GM19397 (cell line): ENCODE data around the gene PLK5.
"Not testable (repeated sequence)": the region's sequence is repeated elsewhere in the genome, so short reads cannot be mapped to it uniquely, and the experiment has no call there.

Experiments used
- ATAC-seq: cut with Tn5 transposase; IDR thresholded peaks from one replicate; pipeline ENCODE4 v1.9.1; 2021; ENCODE audit warnings: mild to moderate bottlenecking, moderate library complexity; ENCODE audit not compliant: unreplicated experiment

Gene PLK5

DNA sequence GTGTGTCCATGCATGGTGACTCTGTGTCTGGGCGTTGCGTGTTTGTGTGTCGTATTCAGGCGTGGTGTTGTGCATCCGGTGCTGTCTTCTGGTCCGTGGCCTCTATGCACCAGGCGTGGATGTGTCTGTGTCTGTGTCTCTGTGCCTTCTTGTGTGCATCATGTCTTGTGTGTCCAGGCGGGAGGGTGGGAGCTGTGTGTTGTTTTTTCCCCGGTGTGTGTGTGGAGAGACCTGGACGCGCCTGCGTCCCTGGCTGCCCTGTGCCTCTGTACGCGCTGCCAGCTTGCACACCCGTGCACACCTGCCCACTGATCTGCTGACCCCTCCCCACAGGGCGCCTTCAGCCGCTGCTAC lies 1.1 kb downstream of the PLK5 start:
- ATAC-seq: no peak

GRCh38 chr19:1525343-1525742 lies 1.5 kb downstream of the PLK5 start:
- no peak for ATAC-seq

DNA sequence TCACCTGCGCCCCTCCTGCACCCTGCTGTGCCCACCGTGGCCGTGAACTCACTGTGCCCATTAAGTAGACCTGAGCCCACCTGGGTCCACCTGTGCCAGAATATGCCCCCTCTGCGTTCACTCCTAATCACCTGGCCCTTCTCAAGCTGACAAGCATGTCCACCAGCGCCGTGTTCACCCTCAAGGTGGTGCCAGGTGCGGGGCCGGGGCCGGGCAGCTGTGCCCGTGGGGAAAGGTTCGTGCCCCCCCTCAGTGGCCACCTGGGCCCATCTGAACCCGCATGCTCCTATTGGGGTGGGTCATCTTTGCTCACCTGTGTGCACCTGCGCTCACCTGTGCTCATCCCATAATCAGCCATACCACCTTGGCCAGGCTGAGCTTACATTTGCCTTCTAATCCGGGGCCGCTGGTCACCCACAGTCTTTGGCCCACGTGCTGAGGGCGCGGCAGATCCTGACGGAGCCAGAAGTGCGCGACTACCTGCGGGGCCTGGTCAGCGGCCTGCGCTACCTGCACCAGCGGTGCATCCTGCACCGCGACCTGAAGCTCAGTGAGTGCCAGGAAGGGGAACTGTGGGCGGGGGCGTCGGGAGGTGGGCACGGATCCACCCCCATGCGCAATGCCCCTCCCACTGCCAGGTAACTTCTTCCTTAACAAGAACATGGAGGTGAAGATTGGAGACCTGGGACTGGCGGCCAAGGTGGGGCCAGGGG lies 2.3 kb downstream of the PLK5 start:
- ATAC-seq: no peak

DNA sequence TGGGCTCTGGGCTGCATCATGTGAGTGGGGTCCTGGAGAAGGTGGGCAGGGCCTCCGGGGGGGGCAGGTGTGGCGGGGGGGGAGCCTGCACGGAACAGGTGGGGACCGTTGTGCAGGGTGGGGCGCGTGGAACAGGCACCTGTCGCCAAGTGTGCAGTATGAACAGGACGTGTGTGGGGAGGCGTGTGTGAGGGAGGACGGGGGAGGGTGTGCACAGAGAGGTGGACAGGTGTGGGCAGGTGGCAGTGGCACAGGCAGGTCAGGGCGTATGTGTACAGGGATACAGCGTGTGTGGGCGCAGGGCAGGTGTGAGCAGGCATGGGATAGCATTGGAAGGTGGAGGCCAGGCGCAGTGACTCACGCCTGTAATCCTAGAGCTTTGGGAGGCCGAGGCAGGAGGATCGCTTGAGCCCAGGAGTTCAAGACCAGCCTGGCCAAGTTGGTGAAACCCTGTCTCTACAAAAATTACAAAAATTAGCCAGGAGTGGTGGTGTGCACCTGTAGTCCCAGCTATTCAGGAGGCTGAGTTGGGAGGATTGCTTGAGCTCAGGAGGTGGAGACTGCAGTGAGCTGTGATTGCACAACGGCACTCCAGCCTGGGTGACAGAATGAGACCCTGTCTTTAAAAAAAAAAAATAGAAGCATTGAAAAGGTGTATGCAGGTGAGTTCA lies 3.2 kb downstream of the PLK5 start:
- no peak for ATAC-seq

- no peak for ATAC-seq
Observed at GRCh38 chr19:1527650-1528309, 3.9 kb downstream of the PLK5 start.

GRCh38 chr19:1528596-1529429 lies 4.9 kb downstream of the PLK5 start:
- ATAC-seq: no peak

DNA sequence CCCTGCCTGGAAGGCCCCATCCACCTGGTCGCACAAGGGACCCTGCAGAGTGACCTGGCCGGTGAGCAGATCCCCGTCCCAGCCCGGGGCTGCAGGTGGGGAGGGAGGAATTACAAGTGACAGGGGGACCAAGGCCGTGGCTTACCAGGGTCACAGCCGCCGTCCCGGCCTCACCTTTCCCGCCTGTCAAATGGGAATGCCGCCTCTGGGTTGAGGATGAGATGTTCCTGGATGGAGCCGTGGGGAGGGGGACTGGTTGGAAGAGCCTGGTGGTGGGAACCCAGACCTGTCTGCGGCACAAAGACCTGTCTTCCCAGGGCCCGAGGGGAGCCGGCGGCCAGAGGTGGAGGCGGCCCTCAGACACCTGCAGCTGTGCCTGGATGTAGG lies 5.5 kb downstream of the PLK5 start:
- ATAC-seq: no peak

DNA sequence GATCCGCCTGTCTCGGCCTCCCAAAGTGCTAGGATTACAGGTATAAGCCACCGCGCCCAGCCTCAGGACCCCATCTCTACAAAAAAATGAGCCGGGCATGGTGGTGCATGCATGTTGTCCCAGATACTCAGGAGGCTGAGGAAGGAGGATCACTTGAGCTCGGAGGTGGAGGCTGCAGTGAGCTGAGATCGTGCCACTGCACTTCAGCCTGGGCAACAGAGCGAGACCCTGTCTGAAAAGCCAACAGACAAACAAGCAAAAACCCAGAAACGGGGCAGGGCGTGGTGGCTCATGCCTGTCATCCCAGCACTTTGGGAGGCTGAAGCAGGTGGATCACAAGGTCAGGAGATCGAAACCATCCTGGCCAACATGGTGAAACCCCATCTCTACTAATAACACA lies 7.0 kb downstream of the PLK5 start:
- not testable (repeated sequence) for ATAC-seq

DNA sequence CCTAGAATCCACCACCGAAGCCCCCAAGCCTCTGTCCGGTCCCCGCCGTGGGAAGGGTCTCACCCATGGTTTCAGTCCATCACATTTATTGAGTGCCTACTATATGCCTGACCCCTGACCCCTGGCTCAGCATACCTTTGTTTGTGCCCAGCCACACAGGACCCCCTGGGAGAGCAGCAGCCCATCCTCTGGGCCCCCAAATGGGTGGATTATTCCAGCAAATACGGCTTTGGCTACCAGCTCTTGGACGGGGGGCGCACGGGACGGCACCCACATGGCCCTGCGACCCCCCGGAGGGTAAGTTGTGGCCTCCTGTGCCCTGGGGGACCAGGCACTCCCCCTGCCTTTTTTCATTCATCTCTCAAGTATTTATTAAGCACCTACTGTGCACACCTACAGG lies 7.7 kb downstream of the PLK5 start:
- ATAC-seq: no peak

GRCh38 chr19:1532003-1532402 lies 8.1 kb downstream of the PLK5 start:
- ATAC-seq: no peak

- ATAC-seq: no peak
Observed at GRCh38 chr19:1533510-1534150, 9.8 kb downstream of the PLK5 start.

- no peak for ATAC-seq
Observed at GRCh38 chr19:1534972-1535371, 11.1 kb downstream of the PLK5 start.

- not testable (repeated sequence) for ATAC-seq
Observed at GRCh38 chr19:1535699-1536098, 11.8 kb downstream of the PLK5 start.

DNA sequence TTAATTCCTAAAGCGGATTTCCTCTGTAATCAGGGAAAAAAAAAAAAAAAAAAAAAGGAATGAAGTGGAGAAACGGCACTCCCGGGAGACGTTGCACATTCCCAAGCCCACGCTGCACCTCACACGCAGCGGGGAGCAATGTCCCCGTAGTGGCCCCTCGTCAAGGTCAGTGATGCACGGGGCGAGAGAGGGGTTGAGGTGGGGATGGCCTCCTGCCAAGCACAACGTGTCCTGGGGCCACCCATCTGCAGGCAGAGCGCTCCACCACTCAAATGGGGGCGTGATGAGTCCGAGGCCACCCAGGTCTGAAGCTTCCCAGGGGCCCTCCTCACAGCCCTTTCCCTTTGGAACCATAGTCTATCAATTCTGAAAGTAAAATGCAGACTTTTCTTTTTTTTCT lies 15.1 kb downstream of the PLK5 start:
- ATAC-seq: no peak

DNA sequence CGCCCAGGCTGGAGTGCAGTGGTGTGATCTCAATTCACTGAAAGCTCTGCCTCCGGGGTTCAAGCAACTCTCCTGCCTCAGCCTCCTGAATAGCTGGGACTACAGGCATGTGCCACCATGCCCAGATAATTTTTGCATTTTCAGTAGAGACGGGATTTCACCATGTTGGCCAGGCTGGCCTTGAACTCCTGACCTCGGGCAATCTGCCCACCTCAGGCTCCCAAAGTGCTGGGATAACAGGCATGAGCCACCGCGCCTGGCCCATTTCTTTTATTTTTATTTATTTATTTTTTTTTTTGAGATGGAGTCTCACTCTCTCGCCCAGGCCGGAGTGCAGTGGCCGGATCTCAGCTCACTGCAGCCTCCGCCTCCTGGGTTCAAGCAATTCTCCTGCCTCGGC lies 15.9 kb downstream of the PLK5 start:
- not testable (repeated sequence) for ATAC-seq

DNA sequence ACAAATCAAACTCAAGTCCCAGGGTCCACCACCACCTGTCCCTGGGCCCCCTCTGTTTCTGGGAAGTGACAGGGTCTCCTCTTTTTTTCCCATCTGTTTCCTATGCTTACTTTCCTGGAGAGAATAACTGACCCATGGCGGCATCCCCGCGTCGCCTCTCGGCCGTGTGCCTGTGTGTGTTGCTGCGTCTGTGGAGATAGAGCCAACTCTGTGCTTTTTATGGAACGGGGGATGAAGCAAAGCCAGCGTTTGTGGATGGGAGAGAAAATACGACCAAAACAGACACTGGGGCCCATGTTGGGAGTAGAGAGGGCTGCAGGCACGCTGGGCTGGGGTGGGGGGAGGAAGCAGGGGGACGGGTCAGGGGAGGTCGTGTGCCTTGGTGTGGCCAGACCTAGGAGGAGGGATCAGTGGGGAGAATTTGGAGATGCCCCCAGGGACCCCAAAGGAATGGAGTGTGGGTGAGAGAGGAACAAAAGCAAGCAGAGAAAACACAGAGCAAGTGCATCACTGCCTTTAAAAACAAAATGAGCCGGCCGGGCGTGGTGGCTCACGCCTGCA lies 16.6 kb downstream of the PLK5 start:
- ATAC-seq: no peak

DNA sequence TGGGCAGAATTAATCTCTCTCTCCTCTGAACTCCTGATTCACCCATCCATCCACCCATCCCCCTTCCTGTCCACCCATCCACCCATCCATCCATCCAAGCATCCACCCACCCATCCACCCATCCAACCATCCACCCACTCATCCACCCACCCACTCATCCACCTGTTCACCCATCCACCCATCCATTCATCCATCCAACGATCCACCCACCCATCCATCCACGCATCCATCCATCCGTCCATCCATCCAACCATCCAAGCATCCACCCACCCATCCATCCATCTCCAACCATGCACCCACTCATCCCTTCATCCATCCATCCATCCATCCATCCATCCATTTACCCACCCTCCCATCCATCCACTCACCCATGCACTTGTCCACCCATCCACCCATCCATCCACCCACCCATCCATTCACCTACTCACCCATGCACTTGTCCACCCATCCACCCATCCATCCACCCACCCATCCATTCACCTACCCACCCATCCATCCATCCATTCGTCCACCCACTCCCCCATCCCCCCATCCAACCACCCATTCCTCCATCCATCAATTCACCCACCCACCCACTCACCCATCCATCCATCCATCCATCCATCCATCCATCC lies 25.6 kb downstream of the PLK5 start:
- no peak for ATAC-seq

DNA sequence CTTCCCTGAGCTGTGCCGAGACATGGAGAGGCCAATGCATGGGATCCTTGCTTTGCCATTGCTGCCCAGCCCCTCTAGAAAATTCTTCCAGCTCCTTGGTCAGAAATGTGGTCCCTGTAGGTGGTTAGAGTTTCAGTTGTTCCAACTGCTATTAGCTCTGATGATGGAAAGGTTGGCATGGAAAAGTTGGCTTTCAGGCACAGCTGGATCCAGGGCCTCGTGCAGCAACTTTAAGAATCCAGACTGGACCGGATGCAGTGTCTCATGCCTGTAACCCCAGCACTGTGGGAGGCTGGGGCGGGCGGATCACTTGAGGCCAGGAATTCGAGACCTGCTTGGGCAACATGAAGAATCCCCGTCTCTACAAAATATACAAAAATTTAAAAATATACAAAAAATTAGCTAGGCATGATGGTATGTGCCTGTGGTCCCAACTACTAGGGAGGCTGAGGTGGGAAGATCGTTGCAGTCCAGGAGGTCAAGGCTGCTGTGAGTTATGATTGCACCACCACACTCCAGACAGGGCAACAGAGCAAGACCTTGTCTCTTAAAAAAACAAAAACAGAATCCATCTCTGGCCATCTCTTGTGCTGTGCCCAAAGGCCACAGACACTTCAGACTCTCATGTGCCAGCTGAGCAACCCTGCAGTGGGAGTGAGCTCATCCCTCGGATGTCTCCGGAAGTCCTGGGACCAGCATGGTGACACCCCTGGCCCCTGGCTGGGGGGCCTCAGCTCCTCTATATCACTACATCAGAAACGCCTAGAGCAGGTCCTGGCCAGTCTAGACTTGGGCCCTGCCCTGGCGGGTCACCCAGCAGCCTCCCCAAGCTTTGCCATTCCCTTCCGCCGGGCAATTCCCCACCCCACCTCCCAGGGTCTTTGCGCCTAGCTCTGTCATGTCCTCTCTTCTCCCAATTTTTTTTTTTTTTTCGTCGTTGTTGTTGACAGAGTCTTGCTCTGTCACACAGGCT lies 27.5 kb downstream of the PLK5 start:
- no peak for ATAC-seq

- ATAC-seq: no peak
Observed at GRCh38 chr19:1553415-1553814, 29.5 kb downstream of the PLK5 start.
